ENCODE data around the gene TRAK1. TPM values are rescaled to one million over a fixed set of nuclear protein-coding genes. Genes with fewer than 3 reads are reported as not detected.

TRAK1 gene
- polyA plus RNA-seq, 1 donor (not counting 4 experiments of a cell fraction or from before 2014, with no cell fraction given) = 58.2 TPM

DNA sequence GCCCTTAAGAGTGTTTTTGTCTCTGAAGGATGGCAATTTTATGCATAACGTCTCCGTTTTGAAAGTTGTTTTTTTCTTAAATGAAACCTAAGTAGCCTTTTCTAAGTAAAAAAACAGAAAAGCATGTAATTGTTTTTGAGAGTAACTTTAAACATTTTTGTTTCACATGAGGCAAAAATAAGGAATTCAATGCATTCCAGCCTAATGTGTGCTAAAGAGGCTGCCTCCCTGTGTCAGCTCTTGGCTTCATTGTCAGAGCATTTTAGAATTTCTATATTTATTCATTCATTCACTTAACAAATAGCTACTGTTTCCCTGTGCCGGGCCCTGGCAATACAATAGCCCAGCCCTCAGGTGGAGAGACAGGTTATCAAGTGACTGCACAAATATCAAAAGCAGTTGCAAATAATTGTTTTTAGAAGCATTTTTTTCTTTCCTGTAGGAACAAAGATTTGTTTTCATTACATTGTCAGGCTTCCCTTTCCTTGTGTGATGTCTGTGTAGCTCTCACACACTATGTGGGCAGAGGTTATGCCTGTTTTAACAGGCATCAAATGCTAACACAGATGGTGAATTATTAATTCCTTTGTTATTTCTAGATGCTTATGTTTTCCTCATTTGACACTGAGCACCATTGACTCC lies 93.0 kb downstream of the TRAK1 start:
- no peak overlapping the region for H3K4me2 ChIP-seq (ENCODE audit: control insufficient read depth, extremely low read depth, insufficient read depth, low read depth, low read length)
- no peak overlapping the region for H3K4me3 ChIP-seq (ENCODE audit: control insufficient read depth in 2 of 3, extremely low read depth in 1 of 3, insufficient read depth in 2 of 3, low read depth in 1 of 3, low read length in 3 of 3)
- H3K79me2 ChIP-seq (ENCODE audit: control insufficient read depth, insufficient read depth, low read length) = peaks cover 63% of the 10 kb centered on the region
- no peak overlapping the region for H3K9ac ChIP-seq (ENCODE audit: control insufficient read depth, extremely low read depth, insufficient read depth, low read length)
- dilution Hi-C loops (cut with MboI; ENCODE audit: extremely low pct_ligation_motif_present, low sequenced_read_pairs) = no loop called here
- no peaks in the 10 kb centered on the region for H3K9me3 ChIP-seq (ENCODE audit: control insufficient read depth, low read depth, low read length)
- H2AFZ ChIP-seq (ENCODE audit: control insufficient read depth, low read length) = no peak overlapping the region
- peaks cover 16 to 18% of the 10 kb centered on the region in 2 experiments for H3K36me3 ChIP-seq (ENCODE audit: control insufficient read depth in 2 of 2, extremely low read depth in 1 of 2, insufficient read depth in 2 of 2, low read length in 2 of 2)
- TF ChIP-seq CTCF (optimal IDR thresholded peaks at IDR 0.05 in 1 of 3, IDR thresholded peaks at IDR 0.05 in 1 of 3, conservative IDR thresholded peaks at IDR 0.05 in 1 of 3; ENCODE audit: extremely low read depth in 1 of 3, insufficient read depth in 2 of 3, low read length in 3 of 3) = no peak
- TF ChIP-seq EZH2 (IDR thresholded peaks at IDR 0.05; ENCODE audit: low read length) = no peak
- H3K9me1 ChIP-seq (ENCODE audit: control insufficient read depth, extremely low read depth, insufficient read depth, low read length) = peaks cover 3% of the 10 kb centered on the region
- peaks cover 27% of the 10 kb centered on the region for H3K4me1 ChIP-seq (ENCODE audit: control insufficient read depth, extremely low read depth, insufficient read depth, low read length)
- no peaks in the 10 kb centered on the region for H3K27me3 ChIP-seq (ENCODE audit: control insufficient read depth, extremely low read depth, insufficient read depth, low read length)
- H3K27ac ChIP-seq (ENCODE audit: control insufficient read depth, insufficient read depth, low read length) = no peak overlapping the region
- no peak for FAIRE-seq
- H4K20me1 ChIP-seq (ENCODE audit: control insufficient read depth, extremely low read depth, insufficient read depth, low read length) = peaks cover 6% of the 10 kb centered on the region
- no peak for DNase-seq (ENCODE audit: low read depth, low spot score)

DNA sequence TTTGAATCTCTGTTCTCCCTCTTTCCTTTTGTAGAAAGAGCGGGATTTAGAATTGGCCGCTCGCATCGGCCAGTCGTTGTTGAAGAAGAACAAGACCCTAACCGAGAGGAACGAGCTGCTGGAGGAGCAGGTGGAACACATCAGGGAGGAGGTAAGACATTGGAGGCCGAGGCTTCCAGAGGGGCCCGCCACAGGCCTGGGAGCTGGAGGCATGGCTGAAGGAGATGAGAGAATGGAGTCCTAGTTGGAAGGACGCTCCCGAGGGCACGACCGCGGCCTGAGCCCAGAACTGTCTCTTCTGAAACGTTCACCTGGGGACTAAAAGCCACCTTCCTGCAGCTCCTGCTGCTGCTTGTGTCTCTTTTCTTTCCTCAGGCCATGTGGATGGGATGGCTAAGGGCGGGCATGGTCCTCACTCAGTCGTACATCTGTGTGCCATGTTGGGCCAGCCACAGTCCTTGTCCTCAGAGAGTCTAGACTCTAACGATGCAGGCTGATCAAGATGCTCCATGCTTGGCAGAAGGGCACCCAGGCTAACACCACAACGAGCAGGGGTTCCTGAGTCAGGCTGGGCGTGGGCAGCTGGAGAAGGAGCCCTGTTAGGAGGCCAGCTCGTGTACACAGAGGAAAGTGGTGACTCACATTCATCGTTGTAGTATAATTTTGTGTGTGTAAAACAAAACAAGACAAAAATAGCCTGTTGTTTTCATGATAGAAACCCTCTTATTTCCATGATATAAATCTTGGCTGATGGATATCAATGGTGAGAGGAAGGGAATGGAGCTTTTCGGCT lies 93.7 kb downstream of the TRAK1 start:
- no peaks in the 10 kb centered on the region for H3K27me3 ChIP-seq (ENCODE audit: control insufficient read depth, extremely low read depth, insufficient read depth, low read length)
- H3K4me1 ChIP-seq (ENCODE audit: control insufficient read depth, extremely low read depth, insufficient read depth, low read length) = peaks cover 21% of the 10 kb centered on the region
- no peak overlapping the region for H3K4me2 ChIP-seq (ENCODE audit: control insufficient read depth, extremely low read depth, insufficient read depth, low read depth, low read length)
- DNase-seq (ENCODE audit: low read depth, low spot score) = no peak
- peak overlapping the region; percentile 37 for H3K27ac ChIP-seq (ENCODE audit: control insufficient read depth, insufficient read depth, low read length)
- H4K20me1 ChIP-seq (ENCODE audit: control insufficient read depth, extremely low read depth, insufficient read depth, low read length) = peaks cover 4% of the 10 kb centered on the region
- peaks cover 60% of the 10 kb centered on the region for H3K79me2 ChIP-seq (ENCODE audit: control insufficient read depth, insufficient read depth, low read length)
- dilution Hi-C loops (cut with MboI; ENCODE audit: extremely low pct_ligation_motif_present, low sequenced_read_pairs) = no loop called here
- peaks cover 16 to 18% of the 10 kb centered on the region in 2 experiments for H3K36me3 ChIP-seq (ENCODE audit: control insufficient read depth in 2 of 2, extremely low read depth in 1 of 2, insufficient read depth in 2 of 2, low read length in 2 of 2)
- H3K4me3 ChIP-seq (ENCODE audit: control insufficient read depth in 2 of 3, extremely low read depth in 1 of 3, insufficient read depth in 2 of 3, low read depth in 1 of 3, low read length in 3 of 3) = no peak overlapping the region
- no peak overlapping the region for H3K9ac ChIP-seq (ENCODE audit: control insufficient read depth, extremely low read depth, insufficient read depth, low read length)
- no peak for TF ChIP-seq EZH2 (IDR thresholded peaks at IDR 0.05; ENCODE audit: low read length)
- FAIRE-seq = peak; percentile 5
- H2AFZ ChIP-seq (ENCODE audit: control insufficient read depth, low read length) = no peak overlapping the region
- H3K9me1 ChIP-seq (ENCODE audit: control insufficient read depth, extremely low read depth, insufficient read depth, low read length) = peaks cover 3% of the 10 kb centered on the region
- H3K9me3 ChIP-seq (ENCODE audit: control insufficient read depth, low read depth, low read length) = no peaks in the 10 kb centered on the region
